HepG2 (cell line): ENCODE data around the gene NDOR1. TPM values are rescaled to one million over a fixed set of nuclear protein-coding genes. Genes with fewer than 3 reads are reported as not detected.
A peak's percentile ranks its signal among the peaks of the same experiment; 100 is the strongest.

Source experiments
- HOXA3 ChIP-seq: sonication (generic); formaldehyde crosslinking; IDR thresholded peaks from 2 replicates; pipeline ENCODE4 v1.5.0; 2020; ENCODE audit warnings: missing genetic modification reagents
- POLR2A ChIP-seq, 2 experiments: IDR thresholded peaks; 2 replicates each; pipeline ENCODE4 v1.6.1; 2011; ENCODE audit warnings: low read depth in 2 of 2, low read length in 2 of 2, mild to moderate bottlenecking in 1 of 2, moderate library complexity in 1 of 2; ENCODE audit not compliant: insufficient read depth in 1 of 2
- POLR2AphosphoS5 ChIP-seq: IDR thresholded peaks from 2 replicates; pipeline ENCODE4 v1.6.1; 2012; ENCODE audit warnings: low read depth, low read length
- ZFP36 ChIP-seq: fragments of 150-350 bp; IDR thresholded peaks from 2 replicates; pipeline ENCODE4 v1.6.1; 2018; ENCODE audit warnings: borderline replicate concordance, low read length, low read depth; ENCODE audit not compliant: partially characterized antibody
- ZFP91 ChIP-seq: sonication (generic); formaldehyde crosslinking; IDR thresholded peaks from 2 replicates; pipeline ENCODE4 v1.9.0; 2022; ENCODE audit warnings: missing genetic modification reagents, mild to moderate bottlenecking, borderline replicate concordance
- ZNF318 ChIP-seq: sonication (generic); formaldehyde crosslinking; IDR thresholded peaks from 2 replicates; pipeline ENCODE4 v1.4.0; 2020; ENCODE audit warnings: mild to moderate bottlenecking, missing genetic modification reagents
- polyA plus RNA-seq, 8 experiments: library from polyadenylated mRNA; depleted of rRNA in 3 of 8; stranded (reverse) in 7 of 8; unstranded in 1 of 8; fragments of >200 nt; fragmentation: Illumina TruSeq in 4 of 8; extraction: Trizol in 4 of 8; gene quantifications; 2 replicates each; pipeline versions ENCODE4 v1.2.1 to v1.2.3, GENCODE V29; 2011 to 2016; ENCODE audit warnings: low read depth in 4 of 8, missing spikeins in 1 of 8, mixed read lengths in 1 of 8; ENCODE audit not compliant: insufficient read depth in 1 of 8
- total RNA-seq, 5 experiments: library from RNA; depleted of rRNA; stranded (reverse); fragments of >200 nt; fragmentation: Illumina TruSeq; extraction: Trizol; gene quantifications; 2 replicates each; pipeline ENCODE4 v1.2.3, GENCODE V29; 2016; ENCODE audit warnings: low read depth in 1 of 5

Gene NDOR1
- total and polyA plus RNA-seq, 2 of the 13 experiments (the other 11 are each of a cell fraction or from before 2014, with no cell fraction given), result 3.6 to 8.7 TPM

GRCh38 chr9:137243626-137244485 is 38.4 kb downstream of the NDOR1 start (continued):
- TF ChIP-seq ZFP91 (CRISPR knock-in tag) (peak; percentile 11), ZFP36 (no peak), ZNF318 (peak; percentile 83), HOXA3 (CRISPR knock-in tag) (0 out of 2 replicates have a peak, but pooled peaks have one; percentile 8), POLR2A (IDR thresholded peaks at IDR 0.05; ENCODE audit: insufficient read depth in 1 of 2, low read depth in 2 of 2, low read length in 2 of 2) (peak in 1 of 2 experiments; percentile 60; a peak in 2 of 4 replicates), POLR2AphosphoS5 (peak; percentile 82)
